ENCODE data around the gene FABP3.

FABP3 gene

DNA sequence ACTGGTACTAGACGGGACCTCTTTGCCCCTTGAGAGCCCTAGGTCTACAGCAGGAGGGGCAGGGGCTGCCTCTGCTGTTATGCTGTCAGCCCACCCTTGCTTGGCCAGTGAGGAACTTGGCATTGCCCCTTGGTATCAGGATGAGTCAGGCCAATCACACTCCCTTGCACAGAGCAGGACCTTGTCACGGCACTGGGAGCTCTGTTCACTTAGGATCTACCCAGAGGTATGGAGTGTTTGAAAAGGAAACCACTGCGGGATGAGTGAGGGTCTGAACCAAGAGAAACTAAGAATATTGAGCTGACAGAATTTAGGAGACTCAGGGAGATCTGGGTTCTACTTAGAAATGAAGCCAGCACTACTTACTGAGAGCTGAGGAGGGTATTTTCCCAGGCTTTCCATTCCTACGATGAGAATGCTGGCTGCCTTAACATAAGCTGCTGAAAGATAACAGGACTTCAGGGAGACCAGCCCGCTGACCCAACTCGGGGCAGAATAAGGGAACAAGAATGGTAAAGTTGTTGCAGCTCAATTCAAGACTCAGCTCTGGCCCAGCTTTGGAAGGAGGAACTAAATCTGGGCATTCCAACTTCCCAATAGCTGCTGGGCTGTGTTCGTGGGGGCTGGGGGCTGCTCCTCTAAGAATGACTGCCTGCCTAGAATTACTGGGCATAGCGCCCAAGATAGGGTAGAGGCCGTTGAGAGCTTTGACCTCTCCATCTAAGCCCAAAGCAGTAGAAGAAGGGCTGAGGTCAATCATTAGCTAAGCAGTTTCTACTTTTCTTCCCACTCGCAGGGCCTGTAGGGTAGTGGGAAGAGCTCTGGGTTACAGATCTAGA lies 1.5 kb downstream of the FABP3 start:
- DNase-seq: no peak

DNA sequence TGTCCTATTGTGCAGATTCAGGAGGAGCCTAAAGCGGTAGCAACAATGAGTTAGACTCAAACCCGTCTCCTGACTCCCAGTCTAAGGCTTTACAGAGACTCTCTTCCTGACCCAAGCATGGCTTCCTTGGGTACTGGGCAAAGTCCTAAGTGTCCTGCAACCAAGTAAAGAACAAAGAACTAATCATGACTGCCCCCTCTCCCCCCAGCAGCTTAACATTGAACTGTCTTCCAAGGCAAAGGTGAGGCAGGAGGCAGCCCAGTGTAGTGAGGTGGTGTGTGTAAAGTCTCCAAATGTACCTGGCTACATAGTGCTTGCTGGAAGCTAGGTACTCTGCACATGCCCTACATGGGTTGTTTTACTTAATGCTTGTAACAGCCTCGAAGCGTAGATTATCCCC lies 2.3 kb downstream of the FABP3 start:
- no peak for DNase-seq

DNA sequence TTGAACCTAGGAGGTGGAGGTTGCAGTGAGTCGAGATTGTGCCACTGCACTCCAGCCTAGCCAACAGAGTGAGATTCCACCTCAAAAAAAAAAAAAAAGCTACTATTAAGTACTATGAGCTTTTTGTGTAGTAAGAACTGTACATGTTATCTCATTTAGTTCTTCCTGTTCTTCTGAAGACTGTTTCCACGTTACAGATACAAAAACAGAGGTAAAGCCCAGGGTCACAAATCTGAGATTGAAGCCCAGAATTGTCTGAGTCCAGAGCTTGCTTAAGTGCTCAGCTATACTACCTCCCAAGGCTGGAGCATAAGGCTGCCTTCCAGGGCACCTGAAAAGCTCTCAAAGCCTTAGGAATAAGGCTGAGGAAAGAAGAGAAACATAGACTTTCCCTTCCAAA lies 2.9 kb downstream of the FABP3 start:
- DNase-seq: no peak

DNA sequence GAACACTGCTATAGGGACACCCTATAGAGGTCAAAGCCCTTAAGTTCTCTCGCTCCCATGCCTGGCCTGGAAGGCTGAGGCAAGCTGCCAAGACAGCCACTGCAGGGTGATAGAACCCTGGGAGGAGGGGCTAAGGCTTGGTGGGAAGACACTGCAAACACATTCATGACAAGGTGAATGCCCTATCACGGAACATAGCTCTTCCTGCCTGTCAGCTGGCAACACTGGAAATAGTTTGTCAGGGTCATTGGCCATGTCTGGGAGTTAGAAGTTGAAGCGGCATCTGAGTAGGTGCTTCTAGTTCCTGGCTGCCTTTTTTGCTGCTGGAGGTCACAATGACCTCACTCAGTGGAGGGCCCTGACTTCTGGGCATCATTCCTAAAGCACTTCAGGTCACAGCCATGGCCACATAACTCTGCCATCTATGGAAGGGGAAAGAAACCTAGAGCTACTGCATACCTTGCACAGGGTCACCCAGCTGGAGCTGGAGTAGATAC lies 4.2 kb downstream of the FABP3 start:
- DNase-seq: no peak

DNA sequence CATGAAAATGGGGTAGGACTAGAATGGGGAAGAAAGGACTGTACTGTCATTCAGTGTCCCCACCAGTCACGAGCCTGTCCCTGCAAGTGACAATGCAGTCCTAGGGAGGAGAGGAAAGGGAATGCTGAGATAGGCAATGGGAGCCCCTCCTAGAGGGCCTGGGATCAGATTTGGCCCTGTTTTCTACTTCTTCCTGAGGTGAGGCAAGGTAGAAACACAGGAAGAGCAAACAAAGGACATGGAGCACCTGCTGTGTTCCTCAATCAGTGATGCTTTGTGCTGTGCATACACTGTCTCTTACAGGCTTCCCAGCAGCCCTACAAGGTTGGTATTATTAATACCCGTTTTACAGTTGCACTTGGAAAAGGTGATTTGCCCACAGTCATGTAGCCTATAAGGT lies 6.1 kb downstream of the FABP3 start:
- no peak for DNase-seq

DNA sequence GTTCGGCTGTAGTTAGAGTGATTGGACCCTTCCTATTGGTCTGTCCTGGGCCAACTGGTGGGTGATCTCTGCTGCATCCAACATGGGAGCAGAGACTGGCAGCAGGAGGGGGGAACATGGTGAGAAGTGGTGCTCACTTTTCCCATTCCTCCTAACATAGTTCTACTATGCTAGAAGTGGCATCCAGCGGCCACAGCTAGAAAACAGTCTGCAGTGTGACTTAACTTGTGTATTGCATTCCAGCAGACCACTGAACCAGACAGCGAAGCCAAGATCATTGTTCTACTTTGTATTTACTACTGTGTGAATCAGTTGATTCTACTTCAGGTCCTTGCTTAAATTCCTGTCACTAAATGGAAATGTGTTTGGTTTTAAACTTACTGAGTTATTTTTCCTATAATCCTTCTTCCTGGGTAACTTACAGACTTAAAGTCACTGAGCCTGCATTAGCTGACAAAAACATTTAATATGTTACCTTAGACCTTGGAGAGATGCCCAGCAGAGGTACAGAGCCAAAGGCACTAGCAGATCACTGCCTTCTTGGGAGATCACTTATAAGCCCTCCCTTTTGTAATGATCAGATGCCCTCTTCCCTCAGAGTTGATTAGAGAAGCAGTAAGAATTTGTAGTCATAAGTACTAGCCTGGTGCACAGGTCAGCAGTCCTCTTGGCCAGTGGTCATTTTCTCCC lies 8.2 kb downstream of the FABP3 start:
- DNase-seq: no peak

DNA sequence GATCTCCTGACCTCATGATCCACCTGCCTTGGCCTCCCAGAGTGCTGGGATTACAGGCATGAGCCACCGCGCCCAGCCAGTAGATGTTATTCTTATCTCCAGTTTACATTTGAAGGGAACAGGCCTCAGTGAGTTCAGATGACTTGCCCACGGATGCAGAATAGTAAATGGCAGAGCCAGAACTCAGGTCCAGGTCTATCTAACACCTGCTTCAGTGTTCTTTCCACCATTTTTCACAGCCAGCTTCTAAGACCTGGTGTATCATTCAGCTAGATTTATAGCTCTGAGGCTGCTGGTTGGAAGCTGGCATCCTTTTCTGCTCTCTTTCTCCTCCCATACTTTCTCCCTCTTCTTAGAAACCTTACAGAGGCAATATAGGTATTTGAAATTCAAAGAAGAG lies 10.8 kb downstream of the FABP3 start:
- DNase-seq: no peak

DNA sequence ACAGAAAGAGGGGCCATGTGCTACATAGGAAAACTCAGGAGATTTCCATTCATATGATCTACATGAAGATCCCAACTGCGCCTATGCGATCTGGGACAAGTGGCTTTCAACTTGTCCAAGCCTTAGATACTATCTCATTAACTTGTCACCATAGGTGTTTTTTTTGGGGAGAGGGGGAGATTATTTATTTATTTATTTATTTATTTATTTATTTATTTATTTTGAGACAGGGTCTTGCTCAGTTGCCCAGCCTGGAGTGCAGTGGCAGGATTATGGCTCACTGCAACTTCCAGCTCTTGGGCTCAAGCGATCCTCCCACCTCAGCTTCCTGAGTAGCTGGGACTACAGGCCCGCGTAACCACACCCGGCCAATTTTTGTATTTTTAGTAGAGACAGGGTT lies 11.3 kb downstream of the FABP3 start:
- no peak for DNase-seq

DNA sequence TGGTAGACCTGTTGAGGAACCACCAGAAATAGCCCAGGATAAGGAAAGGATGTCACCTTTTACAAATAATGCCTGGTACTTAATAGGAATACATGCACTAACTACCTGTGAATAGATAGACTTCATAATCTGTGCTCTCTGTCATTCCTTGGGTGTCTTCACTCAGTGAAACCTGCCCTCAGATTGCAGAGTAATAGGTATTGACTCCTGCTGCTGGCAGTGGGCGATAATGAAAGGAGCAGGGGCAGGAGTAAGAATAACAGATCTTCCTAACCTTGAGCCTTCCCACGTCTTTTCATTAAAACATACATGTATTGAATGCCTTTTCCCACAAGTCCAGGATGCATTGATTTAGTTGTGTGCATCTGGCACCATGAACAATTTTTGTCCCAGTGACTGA lies 16.4 kb downstream of the FABP3 start:
- DNase-seq: no peak

DNA sequence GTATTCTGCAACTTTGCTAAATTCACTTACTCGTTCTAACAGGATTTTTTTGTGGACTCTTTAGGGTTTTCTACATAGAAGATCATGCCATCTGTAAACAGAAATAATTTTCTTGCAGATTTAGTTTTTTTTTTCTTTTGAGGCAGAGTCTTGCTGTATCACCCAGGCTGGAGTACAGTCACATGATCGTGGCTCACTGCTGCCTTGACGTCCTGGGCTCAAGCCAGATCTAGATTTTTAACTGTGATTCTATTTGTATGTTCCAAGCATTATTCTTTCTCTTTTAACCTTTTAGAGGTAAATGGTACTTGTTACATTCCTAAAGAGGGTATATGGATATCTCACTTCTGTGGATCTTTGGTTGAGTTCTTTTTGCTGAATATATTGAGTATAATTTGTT lies 18.6 kb downstream of the FABP3 start:
- DNase-seq: no peak

DNA sequence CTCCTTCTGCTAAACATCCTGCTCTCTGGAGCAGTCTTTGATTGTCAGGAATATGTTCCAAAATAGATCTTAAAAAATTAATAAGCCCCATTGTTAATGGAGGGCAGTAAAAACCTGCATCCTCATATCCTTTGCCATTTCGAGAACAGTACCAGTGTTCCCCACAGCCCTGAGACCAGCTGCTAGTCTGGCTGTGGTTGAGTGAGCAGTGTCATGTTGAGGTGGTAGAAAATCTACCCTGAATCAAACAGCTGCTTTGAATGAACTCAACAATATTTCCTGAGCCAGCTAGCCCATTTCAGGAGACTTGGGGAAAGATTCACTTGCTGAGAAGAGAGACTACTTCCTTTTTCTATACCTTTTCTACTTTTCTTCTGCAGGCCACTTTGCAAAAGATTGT lies 24.4 kb downstream of the FABP3 start:
- DNase-seq: no peak

DNA sequence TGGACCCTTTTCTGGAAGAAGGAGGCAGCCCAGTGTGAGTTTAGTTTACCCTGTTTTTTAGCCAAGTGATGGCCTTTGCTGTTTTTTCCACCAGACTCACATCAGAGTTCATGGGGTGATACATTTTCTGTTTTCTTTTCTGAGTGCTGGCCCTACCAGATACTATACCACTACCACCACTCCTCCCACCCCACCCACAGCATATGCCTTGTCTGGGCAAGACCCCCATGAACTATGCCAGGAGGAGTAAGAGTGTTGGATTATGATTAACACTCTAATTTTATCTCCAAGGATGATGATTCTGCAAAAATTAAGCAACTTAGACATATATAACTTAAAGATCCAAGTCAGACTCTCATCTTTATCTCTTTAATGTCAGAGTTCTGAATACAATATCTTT lies 26.1 kb downstream of the FABP3 start:
- no peak for DNase-seq

DNA sequence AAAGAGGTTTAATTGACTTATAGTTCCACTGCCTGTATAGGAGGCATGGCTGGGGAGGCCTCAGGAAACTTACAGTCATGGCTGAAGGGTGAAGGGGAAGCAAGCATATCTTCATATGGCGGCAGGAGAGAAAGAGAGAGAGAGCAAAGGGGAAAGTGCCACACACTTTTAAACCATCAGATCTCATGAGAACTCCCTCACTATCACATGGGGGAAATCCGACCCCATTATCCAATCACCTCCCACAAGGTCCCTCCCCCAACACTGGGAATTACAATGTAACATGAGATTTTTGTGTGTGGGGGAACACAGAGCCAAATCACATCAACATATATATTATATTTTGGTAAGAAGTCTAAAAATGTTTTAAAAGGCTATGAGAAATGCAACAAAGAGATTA lies 27.2 kb downstream of the FABP3 start:
- no peak for DNase-seq

DNA sequence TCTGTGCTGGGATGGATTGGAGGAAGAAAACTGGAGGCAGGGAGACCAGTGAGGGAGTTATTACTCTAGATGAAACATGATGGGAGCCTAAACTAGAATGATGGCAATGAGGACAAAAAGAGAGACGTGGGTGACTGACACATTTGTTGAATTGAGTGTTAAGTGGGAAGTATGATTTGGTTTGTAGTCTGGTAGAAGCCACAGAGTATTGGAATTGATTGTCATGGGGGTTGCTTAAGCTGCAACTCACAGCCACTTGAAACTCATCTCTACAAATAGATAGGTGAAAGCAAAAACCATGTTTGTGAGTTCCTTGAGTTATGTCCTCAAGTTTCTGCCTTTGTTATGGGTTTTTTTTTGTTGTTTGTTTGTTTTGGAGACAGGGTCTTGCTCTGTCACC lies 28.4 kb downstream of the FABP3 start:
- DNase-seq: no peak

DNA sequence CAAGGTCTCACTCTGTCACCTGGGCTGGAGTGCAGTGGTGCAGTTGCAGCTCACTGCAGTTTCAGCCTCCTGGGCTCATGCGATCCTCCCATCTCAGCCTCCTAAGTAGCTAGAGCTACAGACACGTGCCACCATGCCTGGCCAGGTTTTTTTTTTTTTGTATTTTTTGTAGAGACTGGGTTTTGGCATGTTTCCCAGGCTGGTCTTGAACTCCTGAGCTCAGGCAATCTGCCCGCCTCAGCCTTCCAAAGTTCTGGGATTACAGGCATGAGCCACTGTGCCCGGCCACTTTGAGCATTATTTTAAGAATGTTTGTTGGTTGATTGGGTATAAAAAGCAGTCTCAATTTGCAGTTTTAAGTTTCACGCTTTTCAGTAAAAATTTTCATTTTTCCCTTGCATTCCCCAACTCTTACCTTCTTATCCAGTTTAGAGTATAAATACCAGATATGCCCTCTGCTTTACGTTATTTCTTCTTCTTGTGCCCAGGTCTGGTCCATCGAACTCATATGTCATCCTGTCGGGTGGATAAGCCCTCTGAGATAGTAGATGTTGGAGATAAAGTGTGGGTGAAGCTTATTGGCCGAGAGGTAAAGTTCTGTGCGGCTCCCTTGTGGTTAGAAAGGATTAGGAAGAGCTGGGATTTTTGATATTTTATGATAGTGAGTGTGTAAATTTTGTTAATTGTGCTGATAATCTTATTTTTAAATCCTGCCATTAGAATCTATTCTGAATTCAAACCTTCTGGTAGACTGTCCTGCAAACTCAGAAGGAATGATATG lies 36.0 kb downstream of the FABP3 start:
- DNase-seq: no peak

DNA sequence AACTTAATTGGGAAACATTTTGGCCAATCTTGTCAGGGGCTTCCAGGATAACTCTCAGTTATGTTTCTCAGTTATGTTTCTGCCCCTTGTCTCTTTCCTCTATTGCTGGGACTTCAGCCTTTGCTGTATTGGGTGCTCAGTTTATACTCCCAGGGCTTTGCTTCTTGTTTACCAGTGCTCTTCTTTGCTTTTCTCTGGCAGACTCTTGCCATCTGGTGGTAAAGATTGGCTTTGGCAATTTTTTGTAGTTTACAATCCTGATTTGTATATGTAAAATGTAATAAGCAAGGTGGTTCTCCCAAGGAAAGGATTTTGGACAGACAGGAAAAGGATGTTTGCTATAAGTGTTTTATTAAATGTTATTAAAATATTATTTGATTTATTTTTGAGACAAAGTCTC lies 37.9 kb downstream of the FABP3 start:
- DNase-seq: no peak

DNA sequence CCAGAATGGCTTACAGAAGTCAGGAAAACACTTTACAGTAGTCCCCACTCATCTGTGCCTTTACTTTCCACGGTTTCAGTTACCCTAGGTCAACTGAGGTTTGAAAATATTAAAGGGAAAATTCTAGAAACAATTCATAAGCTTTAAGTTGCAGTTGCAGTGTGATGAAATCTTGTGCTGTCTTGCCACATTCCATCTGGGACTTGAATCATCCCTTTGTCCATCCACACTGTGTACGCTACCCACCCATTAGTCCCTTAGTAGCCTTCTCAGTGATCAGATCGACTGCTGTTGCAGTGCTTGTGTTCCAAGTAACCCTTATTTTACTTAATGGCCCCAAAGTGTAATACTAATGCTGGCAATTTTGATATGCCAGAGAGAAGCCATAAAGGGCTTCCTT lies 45.5 kb downstream of the FABP3 start:
- no peak for DNase-seq

DNA sequence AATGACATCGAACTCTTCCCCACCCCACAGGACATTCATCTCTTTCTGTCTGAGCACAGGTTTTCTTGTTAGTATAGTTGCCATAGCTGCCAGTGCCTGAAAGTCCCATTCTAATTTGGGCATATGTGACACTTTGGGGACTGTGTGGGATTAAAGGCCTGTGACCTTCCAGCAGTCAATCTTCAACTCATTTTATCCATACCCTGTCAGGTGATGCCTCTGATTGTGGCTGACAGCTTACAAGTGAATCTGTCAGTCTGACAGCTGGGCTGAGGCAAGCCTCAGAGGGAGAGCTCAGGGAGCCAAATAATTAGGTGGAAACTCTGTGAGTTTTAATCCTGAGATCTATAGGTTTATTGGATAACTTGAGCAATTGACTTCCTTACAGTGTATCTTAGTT lies 46.4 kb downstream of the FABP3 start:
- no peak for DNase-seq

DNA sequence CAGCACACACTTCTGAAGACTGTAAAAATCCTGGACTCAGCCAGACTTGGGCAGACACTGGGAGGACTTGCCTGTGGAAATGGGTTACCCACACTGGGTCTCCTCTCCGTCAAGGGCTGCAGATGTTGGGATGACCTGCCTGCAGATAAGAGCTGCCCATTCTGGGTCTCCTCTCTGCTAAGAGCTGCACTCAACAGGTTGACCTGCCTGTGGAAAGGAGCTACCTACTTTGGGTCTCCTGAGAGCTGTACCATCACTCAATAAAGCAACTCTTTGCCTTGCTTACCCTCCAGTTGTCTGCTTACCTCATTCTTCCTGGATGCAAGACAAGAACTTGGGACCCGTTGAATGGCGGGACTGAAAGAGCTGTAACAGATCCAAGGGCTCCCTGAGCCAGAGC lies 47.9 kb downstream of the FABP3 start:
- DNase-seq: no peak

DNA sequence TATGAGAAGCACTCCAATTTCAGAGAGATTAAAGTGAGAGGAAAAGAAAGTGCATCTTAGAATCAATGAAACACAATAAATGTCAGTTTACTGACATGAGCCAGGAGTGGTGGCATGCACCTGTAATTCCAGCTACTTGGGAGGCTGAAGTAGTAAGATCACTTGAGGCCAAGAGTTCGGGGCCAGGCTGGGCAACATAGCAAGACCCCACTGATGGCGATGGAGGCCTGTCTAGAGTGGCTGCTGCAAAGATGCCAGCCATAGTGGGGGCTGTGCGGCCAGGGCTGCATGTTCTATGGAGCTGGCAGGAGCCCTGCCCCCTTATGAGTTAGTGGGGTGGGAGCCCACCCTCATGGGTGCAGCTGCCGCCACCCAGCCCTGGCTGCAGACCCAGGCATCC lies 48.8 kb downstream of the FABP3 start:
- no peak for DNase-seq

DNA sequence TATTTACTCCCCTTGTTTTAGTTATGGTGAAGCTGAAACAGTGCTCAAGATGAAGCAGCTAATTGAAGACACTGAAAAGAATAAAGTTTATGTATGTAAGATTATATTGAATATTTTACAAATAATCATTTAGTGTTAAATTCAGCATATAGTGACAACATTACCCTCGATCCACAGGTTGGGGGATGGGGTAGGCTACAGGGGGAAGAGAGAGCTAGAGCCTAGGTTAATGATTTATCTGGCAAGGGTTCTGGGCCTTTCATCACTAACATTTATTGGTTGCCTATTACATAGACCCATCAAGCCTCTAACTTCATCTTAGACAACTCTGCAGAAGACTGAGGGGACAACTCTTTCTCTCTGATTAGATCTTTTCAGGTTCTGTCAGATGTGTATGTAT lies 54.7 kb downstream of the FABP3 start:
- no peak for DNase-seq

DNA sequence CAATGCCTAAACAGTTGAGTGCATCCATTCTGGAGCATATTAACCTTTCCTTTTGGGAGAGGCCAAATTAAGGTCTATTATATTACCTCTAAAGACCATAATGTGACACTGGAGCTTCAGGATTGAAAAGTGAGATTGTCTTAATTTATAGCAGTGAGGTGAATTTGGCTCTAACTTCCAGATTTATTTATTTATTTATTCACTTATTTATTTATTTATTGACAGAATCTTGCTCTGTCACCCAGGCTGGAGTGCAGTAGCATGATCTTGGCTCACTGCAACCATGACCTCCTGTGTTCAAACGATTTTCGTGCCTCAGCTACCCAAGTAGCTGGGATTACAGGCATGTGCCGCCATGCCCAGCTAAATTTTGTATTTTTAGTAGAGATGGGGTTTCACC lies 57.0 kb downstream of the FABP3 start:
- no peak for DNase-seq

All from central memory CD4-positive, alpha-beta T cell (primary cell).